PC-3 (cell line): ENCODE results near the gene DRAP1. TPM values are rescaled to one million over a fixed set of nuclear protein-coding genes. Genes with fewer than 3 reads are reported as not detected.

ENCODE experiments used
- ATAC-seq: fragments of 200-7000 bp; cut with Tn5 transposase; 2 replicates; pipeline ENCODE4 v1.9.1; 2020; ENCODE audit warnings: mild to moderate bottlenecking, moderate library complexity
- BruUV-seq: library from RNA; stranded (reverse); fragments of 400-500 nt; replicated peaks from 2 replicates; lab custom pipeline; 2021; lab: Mats Ljungman, UMichigan
- CTCF ChIA-PET: fragments of 300-600 bp; sonication (Branson Sonifier 250); formaldehyde crosslinking; loops from one replicate; lab custom pipeline; 2022; ENCODE audit warnings: antibody characterized with exemption; lab: Charles Lee
- POLR2A ChIA-PET: fragments of 300-600 bp; sonication (Branson Sonifier 250); formaldehyde crosslinking; loops from one replicate; lab custom pipeline; 2022; ENCODE audit warnings: antibody characterized with exemption; ENCODE audit not compliant: unreplicated experiment; lab: Charles Lee
- DNase-seq: peaks from one replicate; pipeline ENCODE4 v3.0.0-alpha.2; 2015
- H2AFZ ChIP-seq: fragments of 300-600 bp; sonication (generic); 2 replicates; pipeline ENCODE4 v1.6.0; 2016; ENCODE audit warnings: antibody characterized with exemption, low read length
- H3F3A ChIP-seq: fragments of 300-600 bp; sonication (generic); one replicate; pipeline ENCODE4 v1.6.0; 2017; ENCODE audit warnings: antibody characterized with exemption, low read length, control low read depth, mild to moderate bottlenecking; ENCODE audit not compliant: unreplicated experiment
- H3K27ac ChIP-seq: fragments of 300-600 bp; sonication (generic); 2 replicates; pipeline ENCODE4 v1.5.1; 2016; ENCODE audit warnings: mild to moderate bottlenecking, low read length
- H3K27me3 ChIP-seq: fragments of 300-600 bp; sonication (generic); 2 replicates; pipeline ENCODE4 v1.6.1; 2016; ENCODE audit warnings: low read length, mixed read lengths
- H3K36me3 ChIP-seq: fragments of 300-600 bp; sonication (generic); 2 replicates; pipeline ENCODE4 v1.6.1; 2016; ENCODE audit warnings: low read depth, mixed run types, low read length, mixed read lengths
- H3K4me1 ChIP-seq: fragments of 300-600 bp; sonication (generic); 2 replicates; pipeline ENCODE4 v1.5.1; 2016; ENCODE audit warnings: low read length; ENCODE audit not compliant: insufficient read depth
- H3K4me2 ChIP-seq: fragments of 300-600 bp; sonication (generic); 2 replicates; pipeline ENCODE4 v1.6.0; 2016; ENCODE audit warnings: low read length
- H3K4me3 ChIP-seq: fragments of 300-600 bp; sonication (generic); 2 replicates; pipeline ENCODE4 v1.5.1; 2016; ENCODE audit warnings: mild to moderate bottlenecking, low read length, mixed read lengths
- H3K79me2 ChIP-seq: fragments of 300-600 bp; sonication (generic); 2 replicates; pipeline ENCODE4 v1.6.1; 2017; ENCODE audit warnings: low read length, mixed read lengths
- H3K9ac ChIP-seq: fragments of 300-600 bp; sonication (generic); 2 replicates; pipeline ENCODE4 v1.6.0; 2016; ENCODE audit warnings: mild to moderate bottlenecking, low read length
- H3K9me2 ChIP-seq: fragments of 300-600 bp; sonication (generic); replicated peaks from 2 replicates; pipeline ENCODE4 v1.6.1; 2016; ENCODE audit warnings: mixed run types, low read length, mixed read lengths
- H3K9me3 ChIP-seq: fragments of 300-600 bp; sonication (generic); 2 replicates; pipeline ENCODE4 v1.6.1; 2016; ENCODE audit warnings: low read length, mixed read lengths
- H4K20me1 ChIP-seq: fragments of 300-600 bp; sonication (generic); 2 replicates; pipeline ENCODE4 v1.6.1; 2016; ENCODE audit warnings: low read length, mixed read lengths
- CTCF ChIP-seq: fragments of 300-600 bp; sonication (generic); conservative IDR thresholded peaks from 2 replicates; pipeline ENCODE4 v1.5.1; 2017; ENCODE audit warnings: antibody characterized with exemption, low read depth, mild to moderate bottlenecking, low read length
- EZH2 ChIP-seq: fragments of 300-600 bp; sonication (generic); IDR thresholded peaks from one replicate; pipeline ENCODE4 v1.6.1; 2017; ENCODE audit warnings: antibody characterized with exemption, mild to moderate bottlenecking, low read length; ENCODE audit not compliant: unreplicated experiment
- EZH2phosphoT487 ChIP-seq: fragments of 300-600 bp; sonication (generic); IDR thresholded peaks from 2 replicates; pipeline ENCODE4 v1.6.1; 2018; ENCODE audit warnings: mild to moderate bottlenecking, antibody characterized with exemption, low read length, borderline replicate concordance
- intact Hi-C: fragments of 100-400 bp; cut with micrococcal nuclease; formaldehyde crosslinking; loops from 2 replicates; pipeline ENCODE4 v1.9.0; 2023
- total RNA-seq: library from RNA; depleted of rRNA; stranded (reverse); fragments of >200 nt; gene quantifications from 2 replicates; pipeline ENCODE4 v1.2.3, GENCODE V29; 2014

The DRAP1 gene
- total RNA-seq, 1 experiment from 2014 or later: 944 TPM

- H3K9ac ChIP-seq: peak overlapping the region; percentile 28
- TF ChIP-seq EZH2phosphoT487 (no peak), CTCF (no peak), EZH2 (no peak)
- intact Hi-C loops: no loop called here
- no peaks in the 10 kb centered on the region for H3K9me3 ChIP-seq
- no peak overlapping the region for H3K4me3 ChIP-seq
- peaks cover 45% of the 10 kb centered on the region for H3K4me1 ChIP-seq
- H2AFZ ChIP-seq: no peak overlapping the region
- peak overlapping the region; percentile 87 for H3K27ac ChIP-seq
- no peaks in the 10 kb centered on the region for H3K9me2 ChIP-seq
- peak overlapping the region; percentile 62 for H3K4me2 ChIP-seq
- H4K20me1 ChIP-seq: peaks cover 17% of the 10 kb centered on the region
- H3K27me3 ChIP-seq: no peaks in the 10 kb centered on the region
- ChIA-PET POLR2A (interaction anchor here (0.6 to 1.0 kb wide), 4 partner anchors 9 to 13 kb away, joined by 3 to 5 read pairs (median 3); no protein-coding TSS in a partner anchor), CTCF (interaction anchor here (1.3 kb wide), 1 partner anchor 15 kb away, joined by 17 read pairs; the partner anchor contains the start of gene FIBP)
- DNase-seq (peak; percentile 96), ATAC-seq (peak; percentile 50)
- peaks cover 18% of the 10 kb centered on the region for H3K36me3 ChIP-seq
- peaks cover 65% of the 10 kb centered on the region for H3K79me2 ChIP-seq
- no TSS peak for BruUV-seq
- H3F3A ChIP-seq: peaks cover 6% of the 10 kb centered on the region
These were observed 16.2 kb upstream of the DRAP1 start for GRCh38 chr11:65903068-65903481.

- Histone ChIP-seq H3K9ac (peak overlapping the region; percentile 28), H3K4me3 (no peak overlapping the region)
- CTCF ChIA-PET: interaction anchor here (1.3 kb wide), 1 partner anchor 15 kb away, joined by 17 read pairs; the partner anchor contains the start of gene FIBP
These were observed 15.5 kb upstream of the DRAP1 start for GRCh38 chr11:65903715-65904114.

More at GRCh38 chr11:65903715-65904114, 15.5 kb upstream of the DRAP1 start:
- intact Hi-C loops: no loop called here
- no peak for ATAC-seq
- Histone ChIP-seq H2AFZ (no peak overlapping the region), H3K4me1 (peaks cover 48% of the 10 kb centered on the region), H3F3A (peaks cover 4% of the 10 kb centered on the region), H3K36me3 (peaks cover 12% of the 10 kb centered on the region), H3K79me2 (peaks cover 63% of the 10 kb centered on the region), H4K20me1 (peaks cover 11% of the 10 kb centered on the region), H3K9me3 (no peaks in the 10 kb centered on the region), H3K27ac (peak overlapping the region; percentile 87), H3K27me3 (no peaks in the 10 kb centered on the region), H3K9me2 (no peaks in the 10 kb centered on the region), H3K4me2 (peak overlapping the region; percentile 62)
- BruUV-seq: no TSS peak
- no peak for TF ChIP-seq CTCF
- no peak for TF ChIP-seq EZH2phosphoT487
- no peak for TF ChIP-seq EZH2
- POLR2A ChIA-PET: interaction anchor here (1.0 kb wide), 1 partner anchor 12 kb away, joined by 3 read pairs; no protein-coding TSS in a partner anchor
- no peak for DNase-seq
